HCT116 (cell line): Measurements from ENCODE around the gene GGCT. TPM values are rescaled to one million over a fixed set of nuclear protein-coding genes. Genes with fewer than 3 reads are reported as not detected.

Source experiments
- ATAC-seq: fragments of 200-7000 bp; cut with Tn5 transposase; 2 replicates; pipeline ENCODE4 v1.9.1; 2020; ENCODE audit warnings: mild to moderate bottlenecking, moderate library complexity
- BruUV-seq: library from RNA; stranded (reverse); fragments of 400-500 nt; replicated peaks from 2 replicates; lab custom pipeline; 2021; lab: Mats Ljungman, UMichigan
- CTCF ChIA-PET: fragments of 300-600 bp; sonication (Branson Sonifier 250); formaldehyde crosslinking; loops from one replicate; lab custom pipeline; 2021; ENCODE audit warnings: antibody characterized with exemption; lab: Charles Lee
- POLR2A ChIA-PET: fragments of 300-600, 350-600 bp; sonication (Branson Sonifier 250); formaldehyde crosslinking; loops from one replicate; lab custom pipeline; 2021; ENCODE audit warnings: antibody characterized with exemption; lab: Charles Lee
- RAD21 ChIA-PET, 2 experiments: fragments of 300-600 bp; sonication (Branson Sonifier 250); formaldehyde crosslinking; loops; one replicate each; lab custom pipeline; 2023; ENCODE audit warnings: low total read pairs in 2 of 2; ENCODE audit not compliant: uncharacterized antibody in 2 of 2, unreplicated experiment in 2 of 2, low non-redundant PET in 1 of 2; lab: Charles Lee
- DNase-seq: peaks from one replicate; pipeline ENCODE4 v3.0.0-alpha.2; 2010; ENCODE audit warnings: low read depth, low spot score
- H2AFZ ChIP-seq: fragments of 200-600 bp; shearing (Covaris generic), sonication (generic); 2 replicates; pipeline ENCODE4 v1.6.1; 2017; ENCODE audit warnings: low read depth, mixed run types, mixed read lengths, antibody characterized with exemption, low read length; ENCODE audit not compliant: poor library complexity, severe bottlenecking
- H3K27ac ChIP-seq: 2 replicates; pipeline ENCODE4 v1.5.1; 2012; ENCODE audit warnings: low read depth, low read length
- H3K27me3 ChIP-seq: fragments of 200-600 bp; sonication (generic); 2 replicates; pipeline ENCODE4 v1.6.1; 2016; ENCODE audit warnings: mixed run types, low read length, mixed read lengths; ENCODE audit not compliant: insufficient read depth
- H3K36me3 ChIP-seq, 2 experiments: fragments of 200-500 bp in 1 of 2; fragments of 200-600 bp in 1 of 2; sonication (Bioruptor generic) in 1 of 2; sonication (generic) in 1 of 2; 2 replicates each; pipeline versions ENCODE4 v1.5.1 to v1.6.1; 2014 to 2016; ENCODE audit warnings: low read length in 2 of 2, inconsistent platforms in 1 of 2, mixed read lengths in 1 of 2, mixed run types in 1 of 2; ENCODE audit not compliant: insufficient read depth in 2 of 2, control insufficient read depth in 1 of 2
- H3K4me1 ChIP-seq, 2 experiments: fragments of 200-600 bp in 1 of 2; sonication (generic) in 1 of 2; 2 replicates each; pipeline versions ENCODE4 v1.5.1 to v1.6.1; 2012 to 2017; ENCODE audit warnings: low read length in 2 of 2, inconsistent platforms in 1 of 2, mild to moderate bottlenecking in 1 of 2, mixed read lengths in 1 of 2, mixed run types in 1 of 2, moderate library complexity in 1 of 2; ENCODE audit not compliant: insufficient read depth in 2 of 2, control insufficient read depth in 1 of 2
- H3K4me2 ChIP-seq: fragments of 200-600 bp; sonication (generic); 2 replicates; pipeline ENCODE4 v1.6.1; 2017; ENCODE audit warnings: mixed run types, low read length, mixed read lengths
- H3K4me3 ChIP-seq, 2 experiments: fragments of 200-600 bp in 1 of 2; sonication (generic) in 1 of 2; replicated peaks in 1 of 2; 2 replicates each; pipeline ENCODE4 v1.5.1; 2011 to 2016; ENCODE audit warnings: low read length in 2 of 2, control low read depth in 1 of 2, low read depth in 1 of 2, mild to moderate bottlenecking in 1 of 2, mixed read lengths in 1 of 2, mixed run types in 1 of 2
- H3K79me2 ChIP-seq: fragments of 200-600 bp; sonication (generic); 2 replicates; pipeline ENCODE4 v1.6.1; 2017; ENCODE audit warnings: mild to moderate bottlenecking, mixed run types, low read length, moderate library complexity, mixed read lengths; ENCODE audit not compliant: insufficient read depth
- H3K9ac ChIP-seq: fragments of 200-600 bp; sonication (generic); 2 replicates; pipeline ENCODE4 v1.6.1; 2016; ENCODE audit warnings: low read length, mixed read lengths
- H3K9me2 ChIP-seq: fragments of 200-600 bp; sonication (generic), shearing (Covaris generic); 2 replicates; pipeline ENCODE4 v1.6.1; 2017; ENCODE audit warnings: mixed run types, mild to moderate bottlenecking, moderate library complexity; ENCODE audit not compliant: insufficient read depth
- H3K9me3 ChIP-seq, 2 experiments: fragments of 200-500 bp in 1 of 2; fragments of 200-600 bp in 1 of 2; sonication (Bioruptor generic) in 1 of 2; sonication (generic) in 1 of 2; 2 replicates each; pipeline ENCODE4 v1.6.1; 2014 to 2017; ENCODE audit warnings: low read length in 2 of 2, mixed read lengths in 2 of 2, inconsistent platforms in 1 of 2, low read depth in 1 of 2, mild to moderate bottlenecking in 1 of 2, mixed run types in 1 of 2, moderate library complexity in 1 of 2; ENCODE audit not compliant: control insufficient read depth in 1 of 2, insufficient read depth in 1 of 2
- H4K20me1 ChIP-seq: fragments of 200-600 bp; sonication (generic), shearing (Covaris generic); 2 replicates; pipeline ENCODE4 v1.6.1; 2017; ENCODE audit warnings: mixed run types, mild to moderate bottlenecking, moderate library complexity; ENCODE audit not compliant: insufficient read depth
- ATF3 ChIP-seq: IDR thresholded peaks from 2 replicates; pipeline ENCODE4 v1.6.1; 2012
- CBX3 ChIP-seq: IDR thresholded peaks from 2 replicates; pipeline ENCODE4 v1.6.1; 2012; ENCODE audit warnings: low read depth
- CEBPB ChIP-seq: IDR thresholded peaks from 2 replicates; pipeline ENCODE4 v1.6.1; 2012; ENCODE audit warnings: low read depth
- ELF1 ChIP-seq: IDR thresholded peaks from 2 replicates; pipeline ENCODE4 v1.6.1; 2012; ENCODE audit warnings: low read depth, borderline replicate concordance
- EZH2 ChIP-seq: fragments of 200-600 bp; sonication (generic); IDR thresholded peaks from 2 replicates; pipeline ENCODE4 v1.6.1; 2017; ENCODE audit warnings: antibody characterized with exemption, mixed run types
- POLR2A ChIP-seq: IDR thresholded peaks from 2 replicates; pipeline ENCODE4 v1.7.0; 2011; ENCODE audit warnings: borderline replicate concordance; ENCODE audit not compliant: insufficient read depth, insufficient read length; ENCODE audit errors: extremely low read depth
- ZNF274 ChIP-seq: fragments of 200-500 bp; sonication (Bioruptor generic); IDR thresholded peaks from 2 replicates; pipeline ENCODE4 v1.6.1; 2014; ENCODE audit warnings: mild to moderate bottlenecking, low read depth, low read length, inconsistent platforms
- intact Hi-C: fragments of 100-400 bp; cut with micrococcal nuclease; formaldehyde crosslinking; loops from 2 replicates; pipeline ENCODE4 v1.10.0; 2022
- total RNA-seq: library from RNA; stranded (reverse); gene quantifications from one replicate; pipeline ENCODE4 v1.2.1, GENCODE V29; 2021; ENCODE audit not compliant: unreplicated experiment
- TF ChIP-seq, protein P1 (sequence below): IDR thresholded peaks from 2 replicates; pipeline ENCODE4 v1.6.1; 2012; ENCODE audit warnings: low read depth

The GGCT gene
- total RNA-seq, 1 experiment from 2014 or later, result 60.6 TPM

DNA sequence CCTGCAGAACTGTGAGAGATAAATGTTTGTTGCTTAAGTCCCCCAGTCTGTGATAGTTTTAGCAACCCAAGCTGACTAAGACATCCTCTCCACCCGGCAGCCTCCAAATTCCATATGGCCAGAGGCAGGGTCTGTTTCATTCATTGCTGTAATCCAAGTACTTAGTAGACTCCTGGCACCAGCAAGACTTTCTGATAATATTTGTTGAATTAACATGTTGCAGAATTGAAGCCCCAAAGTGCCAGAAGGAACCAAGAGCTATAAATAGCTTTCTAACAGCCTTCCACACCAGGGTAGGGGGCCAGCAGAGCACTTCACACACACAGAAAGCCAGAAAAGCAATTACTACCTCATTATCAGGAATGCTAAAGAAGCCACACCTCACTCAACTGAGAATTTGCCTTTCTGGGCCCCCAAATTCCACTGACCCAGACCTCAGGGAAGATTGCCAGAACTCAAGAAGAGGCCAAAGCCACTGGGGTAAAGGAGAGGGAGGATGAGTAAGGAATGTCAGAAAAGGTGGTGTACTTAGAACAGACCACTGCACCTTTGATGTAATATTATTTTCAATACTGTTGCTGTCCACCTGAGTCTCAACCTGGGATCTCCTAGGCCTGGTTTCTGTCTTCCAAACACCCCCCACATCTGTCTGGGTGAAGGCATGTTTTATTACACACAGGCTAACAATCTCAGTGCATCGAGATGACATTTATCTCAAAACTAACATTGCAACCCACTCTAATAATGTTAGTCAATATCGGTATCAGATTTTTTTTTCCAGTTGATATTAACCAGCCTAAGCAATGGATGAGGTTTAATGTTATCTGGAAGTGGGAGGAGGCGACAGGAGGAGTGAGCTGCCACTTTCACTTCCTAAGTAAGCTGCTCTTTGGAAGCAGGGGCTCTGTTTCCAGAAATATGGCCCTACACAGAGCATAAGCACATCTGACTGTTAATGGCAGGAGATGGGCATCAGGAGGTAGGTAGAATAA is 31.5 kb downstream of the GGCT start:
- Histone ChIP-seq H2AFZ (no peak overlapping the region), H3K36me3 (no peaks in the 10 kb centered on the region; a peak in 1 of 4 replicates), H4K20me1 (no peaks in the 10 kb centered on the region), H3K9me3 (no peaks in the 10 kb centered on the region), H3K9ac (no peak overlapping the region), H3K4me3 (no peak overlapping the region), H3K4me1 (peaks cover 0 to 18% of the 10 kb centered on the region in 2 experiments; a peak in 2 of 4 replicates), H3K79me2 (peaks cover 30% of the 10 kb centered on the region; the same call in 1 of the 2 replicates), H3K4me2 (no peak overlapping the region), H3K27me3 (no peaks in the 10 kb centered on the region), H3K27ac (no peak overlapping the region), H3K9me2 (no peaks in the 10 kb centered on the region)
- ChIA-PET RAD21 (no interaction called here), CTCF (no interaction called here), POLR2A (no interaction called here)
- no peak for DNase-seq
- TF ChIP-seq CBX3 (no peak), ZNF274 (no peak), POLR2A (no peak), ATF3 (no peak), ELF1 (no peak), EZH2 (no peak), CEBPB (no peak)
- TF ChIP-seq, protein P1, sequence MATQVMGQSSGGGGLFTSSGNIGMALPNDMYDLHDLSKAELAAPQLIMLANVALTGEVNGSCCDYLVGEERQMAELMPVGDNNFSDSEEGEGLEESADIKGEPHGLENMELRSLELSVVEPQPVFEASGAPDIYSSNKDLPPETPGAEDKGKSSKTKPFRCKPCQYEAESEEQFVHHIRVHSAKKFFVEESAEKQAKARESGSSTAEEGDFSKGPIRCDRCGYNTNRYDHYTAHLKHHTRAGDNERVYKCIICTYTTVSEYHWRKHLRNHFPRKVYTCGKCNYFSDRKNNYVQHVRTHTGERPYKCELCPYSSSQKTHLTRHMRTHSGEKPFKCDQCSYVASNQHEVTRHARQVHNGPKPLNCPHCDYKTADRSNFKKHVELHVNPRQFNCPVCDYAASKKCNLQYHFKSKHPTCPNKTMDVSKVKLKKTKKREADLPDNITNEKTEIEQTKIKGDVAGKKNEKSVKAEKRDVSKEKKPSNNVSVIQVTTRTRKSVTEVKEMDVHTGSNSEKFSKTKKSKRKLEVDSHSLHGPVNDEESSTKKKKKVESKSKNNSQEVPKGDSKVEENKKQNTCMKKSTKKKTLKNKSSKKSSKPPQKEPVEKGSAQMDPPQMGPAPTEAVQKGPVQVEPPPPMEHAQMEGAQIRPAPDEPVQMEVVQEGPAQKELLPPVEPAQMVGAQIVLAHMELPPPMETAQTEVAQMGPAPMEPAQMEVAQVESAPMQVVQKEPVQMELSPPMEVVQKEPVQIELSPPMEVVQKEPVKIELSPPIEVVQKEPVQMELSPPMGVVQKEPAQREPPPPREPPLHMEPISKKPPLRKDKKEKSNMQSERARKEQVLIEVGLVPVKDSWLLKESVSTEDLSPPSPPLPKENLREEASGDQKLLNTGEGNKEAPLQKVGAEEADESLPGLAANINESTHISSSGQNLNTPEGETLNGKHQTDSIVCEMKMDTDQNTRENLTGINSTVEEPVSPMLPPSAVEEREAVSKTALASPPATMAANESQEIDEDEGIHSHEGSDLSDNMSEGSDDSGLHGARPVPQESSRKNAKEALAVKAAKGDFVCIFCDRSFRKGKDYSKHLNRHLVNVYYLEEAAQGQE, result no peak
- no TSS peak for BruUV-seq
- intact Hi-C loops, result no loop called here
- no peak for ATAC-seq
